Neural crest cell (in vitro differentiated cells): ENCODE measurements around the gene TMEM272. TPM values are rescaled to one million over a fixed set of nuclear protein-coding genes. Genes with fewer than 3 reads are reported as not detected.

ENCODE experiments used
- DNase-seq: peaks from one replicate; pipeline ENCODE4 v3.0.0; 2021; ENCODE audit warnings: low read depth, mixed read lengths, low spot score
- H3K27ac Mint-ChIP-seq: one replicate; pipeline ENCODE4 v1.8.0; 2021; ENCODE audit warnings: mild to moderate bottlenecking, mixed read lengths; ENCODE audit not compliant: unreplicated experiment
- H3K27me3 Mint-ChIP-seq: 2 replicates; pipeline ENCODE4 v1.8.0; 2021; ENCODE audit warnings: low read depth, mild to moderate bottlenecking, mixed read lengths
- H3K36me3 Mint-ChIP-seq: 2 replicates; pipeline ENCODE4 v1.8.0; 2021; ENCODE audit warnings: low read depth, mild to moderate bottlenecking, mixed read lengths
- H3K4me1 Mint-ChIP-seq: 2 replicates; pipeline ENCODE4 v1.8.0; 2021; ENCODE audit warnings: mixed read lengths
- H3K4me3 Mint-ChIP-seq: one replicate; pipeline ENCODE4 v1.8.0; 2021; ENCODE audit warnings: mild to moderate bottlenecking, mixed read lengths
- H3K9me3 Mint-ChIP-seq: 2 replicates; pipeline ENCODE4 v1.8.0; 2021; ENCODE audit warnings: mixed read lengths
- total RNA-seq: library from RNA; stranded (reverse); gene quantifications from 2 replicates; pipeline ENCODE4 v1.2.1, GENCODE V29; 2021
- TF ChIP-seq, protein P1 (sequence below): fragments of 200-600 bp; sonication (generic); conservative IDR thresholded peaks from 2 replicates; pipeline ENCODE4 v1.5.0; 2021; ENCODE audit warnings: antibody characterized with exemption, mild to moderate bottlenecking

The TMEM272 gene
- total RNA-seq, 1 donor from 2014 or later: 0.26 TPM

- no peak for DNase-seq
- Mint-ChIP-seq H3K36me3 (no peaks in the 10 kb centered on the region), H3K9me3 (no peaks in the 10 kb centered on the region), H3K27me3 (peaks cover 31% of the 10 kb centered on the region), H3K4me1 (no peaks in the 10 kb centered on the region), H3K27ac (no peak overlapping the region), H3K4me3 (no peak overlapping the region)
- TF ChIP-seq, protein P1, sequence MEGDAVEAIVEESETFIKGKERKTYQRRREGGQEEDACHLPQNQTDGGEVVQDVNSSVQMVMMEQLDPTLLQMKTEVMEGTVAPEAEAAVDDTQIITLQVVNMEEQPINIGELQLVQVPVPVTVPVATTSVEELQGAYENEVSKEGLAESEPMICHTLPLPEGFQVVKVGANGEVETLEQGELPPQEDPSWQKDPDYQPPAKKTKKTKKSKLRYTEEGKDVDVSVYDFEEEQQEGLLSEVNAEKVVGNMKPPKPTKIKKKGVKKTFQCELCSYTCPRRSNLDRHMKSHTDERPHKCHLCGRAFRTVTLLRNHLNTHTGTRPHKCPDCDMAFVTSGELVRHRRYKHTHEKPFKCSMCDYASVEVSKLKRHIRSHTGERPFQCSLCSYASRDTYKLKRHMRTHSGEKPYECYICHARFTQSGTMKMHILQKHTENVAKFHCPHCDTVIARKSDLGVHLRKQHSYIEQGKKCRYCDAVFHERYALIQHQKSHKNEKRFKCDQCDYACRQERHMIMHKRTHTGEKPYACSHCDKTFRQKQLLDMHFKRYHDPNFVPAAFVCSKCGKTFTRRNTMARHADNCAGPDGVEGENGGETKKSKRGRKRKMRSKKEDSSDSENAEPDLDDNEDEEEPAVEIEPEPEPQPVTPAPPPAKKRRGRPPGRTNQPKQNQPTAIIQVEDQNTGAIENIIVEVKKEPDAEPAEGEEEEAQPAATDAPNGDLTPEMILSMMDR: no peak
These were observed 38.2 kb upstream of the TMEM272 start for GRCh38 chr13:51883226-51883600.

- Mint-ChIP-seq H3K4me3 (no peak overlapping the region), H3K36me3 (no peaks in the 10 kb centered on the region), H3K9me3 (no peaks in the 10 kb centered on the region), H3K27me3 (peaks cover 35% of the 10 kb centered on the region), H3K27ac (no peak overlapping the region), H3K4me1 (no peaks in the 10 kb centered on the region)
- DNase-seq: no peak
- TF ChIP-seq, protein P1: no peak
These were observed 37.7 kb upstream of the TMEM272 start for GRCh38 chr13:51882570-51883225.

DNA sequence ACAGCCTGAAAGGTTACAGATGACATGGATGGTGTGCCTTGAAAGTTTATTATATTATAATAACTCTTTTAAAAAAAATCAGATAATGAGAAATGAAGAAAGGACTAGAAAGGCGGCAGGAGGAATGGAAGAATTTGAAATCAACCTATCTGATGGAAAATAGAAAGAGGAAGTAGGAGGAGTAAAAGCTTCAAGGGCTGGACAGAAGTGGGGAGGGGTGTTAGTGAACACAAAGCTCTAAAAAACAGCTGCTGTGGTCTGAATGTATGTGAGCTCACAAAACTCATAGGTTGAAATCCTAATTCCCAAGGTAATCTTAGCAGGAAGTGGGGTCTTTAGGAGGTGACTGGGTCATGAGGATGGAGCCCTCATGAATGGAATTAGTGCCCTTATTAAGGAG is 36.3 kb upstream of the TMEM272 start:
- no peak for DNase-seq
- Mint-ChIP-seq H3K36me3 (no peaks in the 10 kb centered on the region), H3K27me3 (peaks cover 41% of the 10 kb centered on the region), H3K27ac (no peak overlapping the region), H3K4me3 (no peak overlapping the region), H3K9me3 (no peaks in the 10 kb centered on the region), H3K4me1 (no peaks in the 10 kb centered on the region)
- TF ChIP-seq, protein P1: no peak

GRCh38 chr13:51879133-51879532 is 34.2 kb upstream of the TMEM272 start:
- Mint-ChIP-seq H3K4me3 (no peak overlapping the region), H3K4me1 (peaks cover 11% of the 10 kb centered on the region), H3K27ac (no peak overlapping the region), H3K9me3 (no peaks in the 10 kb centered on the region), H3K36me3 (no peaks in the 10 kb centered on the region), H3K27me3 (peaks cover 60% of the 10 kb centered on the region)
- DNase-seq: no peak
- TF ChIP-seq, protein P1: no peak

GRCh38 chr13:51874651-51875050 is 29.7 kb upstream of the TMEM272 start:
- H3K27ac Mint-ChIP-seq: no peak overlapping the region
- DNase-seq: no peak
- H3K36me3 Mint-ChIP-seq: no peaks in the 10 kb centered on the region
- no peaks in the 10 kb centered on the region for H3K9me3 Mint-ChIP-seq
- H3K4me1 Mint-ChIP-seq: peaks cover 12% of the 10 kb centered on the region
- H3K4me3 Mint-ChIP-seq: peak overlapping the region; percentile 4
- TF ChIP-seq, protein P1: no peak
- H3K27me3 Mint-ChIP-seq: peaks cover 88% of the 10 kb centered on the region
